IPS-15b (cell line): ENCODE measurements around the gene CFTR.
"Not testable (repeated sequence)": the region's sequence is repeated elsewhere in the genome, so short reads cannot be mapped to it uniquely, and the experiment has no call there.

ENCODE experiments used
- H3K27me3 ChIP-seq: one replicate; pipeline ENCODE4 v1.6.1; 2013; ENCODE audit warnings: low read length; ENCODE audit not compliant: control insufficient read depth, insufficient read depth
- H3K36me3 ChIP-seq: one replicate; pipeline ENCODE4 v1.6.1; 2013; ENCODE audit warnings: low read length; ENCODE audit not compliant: control insufficient read depth, insufficient read depth
- H3K4me1 ChIP-seq: one replicate; pipeline ENCODE4 v1.6.1; 2013; ENCODE audit warnings: mild to moderate bottlenecking, low read length; ENCODE audit not compliant: control insufficient read depth, insufficient read depth
- H3K4me3 ChIP-seq: one replicate; pipeline ENCODE4 v1.5.1; 2013; ENCODE audit warnings: low read depth, low read length
- H3K9ac ChIP-seq: one replicate; pipeline ENCODE4 v1.6.1; 2013; ENCODE audit warnings: low read depth, mild to moderate bottlenecking, low read length
- H3K9me3 ChIP-seq: one replicate; pipeline ENCODE4 v1.6.1; 2013; ENCODE audit warnings: mild to moderate bottlenecking, low read length; ENCODE audit not compliant: control insufficient read depth, insufficient read depth

CFTR gene

DNA sequence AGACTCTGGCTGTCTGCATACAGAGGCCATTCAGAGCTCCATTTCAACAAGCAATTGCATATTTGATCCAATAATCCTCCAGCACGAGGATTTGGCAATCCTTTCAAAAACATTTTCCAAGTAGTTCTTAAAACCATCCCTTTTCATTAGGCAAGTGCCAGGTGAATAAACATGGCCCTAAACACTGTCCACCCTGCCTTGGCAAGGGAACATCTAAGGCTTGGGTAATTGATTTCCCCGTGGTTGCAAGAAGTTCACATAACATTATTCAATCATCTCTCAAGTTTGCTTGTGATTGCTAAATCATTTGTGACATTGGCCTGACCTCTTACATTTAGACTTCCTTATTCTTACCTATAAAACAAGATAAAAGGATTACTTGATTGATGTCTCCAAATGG is 218.2 kb downstream of the CFTR start:
- no peaks in the 10 kb centered on the region for H3K27me3 ChIP-seq
- no peaks in the 10 kb centered on the region for H3K9me3 ChIP-seq
- no peak overlapping the region for H3K4me3 ChIP-seq
- H3K9ac ChIP-seq = no peak overlapping the region
- no peaks in the 10 kb centered on the region for H3K4me1 ChIP-seq
- H3K36me3 ChIP-seq = no peaks in the 10 kb centered on the region

DNA sequence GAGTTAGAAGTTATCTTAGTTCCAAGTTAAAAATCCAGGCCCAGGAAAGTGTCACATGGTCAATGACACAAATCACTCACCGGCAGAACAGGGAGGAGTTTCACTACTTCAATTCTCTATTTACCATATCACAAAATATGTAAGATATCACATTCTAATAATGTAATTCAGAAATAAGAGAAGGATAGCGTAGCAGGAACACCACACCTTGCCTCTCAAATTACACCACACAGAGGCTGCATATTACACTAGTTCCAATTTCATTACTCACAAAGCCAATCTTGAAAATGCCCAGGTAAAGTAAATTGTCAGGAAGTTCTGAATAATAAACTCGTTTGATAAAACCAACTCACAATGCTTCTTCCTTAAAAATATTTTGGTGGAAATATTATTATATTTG is 224.2 kb downstream of the CFTR start:
- Histone ChIP-seq H3K27me3 (no peaks in the 10 kb centered on the region), H3K4me1 (no peaks in the 10 kb centered on the region), H3K9ac (no peak overlapping the region), H3K9me3 (no peaks in the 10 kb centered on the region), H3K36me3 (no peaks in the 10 kb centered on the region), H3K4me3 (no peak overlapping the region)

DNA sequence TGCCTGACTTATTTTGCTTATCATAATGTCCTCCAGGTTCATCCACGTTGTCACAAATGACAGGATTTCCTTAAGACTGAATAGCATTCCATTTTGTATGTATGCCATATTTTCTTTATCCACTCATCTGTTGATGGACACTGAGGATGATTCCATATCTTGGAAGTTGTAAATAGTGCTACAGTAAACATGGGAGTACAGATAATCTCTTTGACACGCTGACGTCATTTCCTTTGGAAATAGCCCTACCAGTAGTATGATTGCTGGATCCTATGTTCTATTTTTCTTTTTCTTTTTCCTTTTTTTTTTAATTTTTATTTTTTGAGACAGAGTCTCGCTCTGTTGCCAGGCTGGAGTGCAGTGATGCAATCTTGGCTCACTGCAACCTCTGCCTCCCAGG is 225.8 kb downstream of the CFTR start:
- no peaks in the 10 kb centered on the region for H3K4me1 ChIP-seq
- no peaks in the 10 kb centered on the region for H3K9me3 ChIP-seq
- no peak overlapping the region for H3K4me3 ChIP-seq
- no peaks in the 10 kb centered on the region for H3K27me3 ChIP-seq
- H3K9ac ChIP-seq = no peak overlapping the region
- H3K36me3 ChIP-seq = no peaks in the 10 kb centered on the region

DNA sequence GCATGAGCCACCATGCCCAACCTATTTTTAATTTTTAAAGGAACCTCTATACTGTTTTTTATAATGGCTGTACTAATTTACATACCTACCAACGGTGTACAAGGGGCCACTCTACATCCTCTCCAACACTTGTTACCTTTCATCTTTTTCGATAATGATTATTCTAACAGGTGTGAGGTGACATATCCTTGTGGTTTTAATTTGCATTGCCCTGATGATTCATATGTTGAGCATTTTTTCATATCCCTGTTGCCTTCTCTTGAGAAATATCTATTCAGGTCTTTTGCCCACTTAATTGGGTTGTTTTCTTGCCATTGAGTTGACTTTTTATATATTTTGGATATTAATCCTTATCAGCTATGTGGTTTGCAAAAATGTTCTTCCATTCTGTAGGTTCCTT is 226.4 kb downstream of the CFTR start:
- no peaks in the 10 kb centered on the region for H3K9me3 ChIP-seq
- no peaks in the 10 kb centered on the region for H3K27me3 ChIP-seq
- H3K4me3 ChIP-seq = no peak overlapping the region
- H3K4me1 ChIP-seq = no peaks in the 10 kb centered on the region
- no peak overlapping the region for H3K9ac ChIP-seq
- H3K36me3 ChIP-seq = no peaks in the 10 kb centered on the region

DNA sequence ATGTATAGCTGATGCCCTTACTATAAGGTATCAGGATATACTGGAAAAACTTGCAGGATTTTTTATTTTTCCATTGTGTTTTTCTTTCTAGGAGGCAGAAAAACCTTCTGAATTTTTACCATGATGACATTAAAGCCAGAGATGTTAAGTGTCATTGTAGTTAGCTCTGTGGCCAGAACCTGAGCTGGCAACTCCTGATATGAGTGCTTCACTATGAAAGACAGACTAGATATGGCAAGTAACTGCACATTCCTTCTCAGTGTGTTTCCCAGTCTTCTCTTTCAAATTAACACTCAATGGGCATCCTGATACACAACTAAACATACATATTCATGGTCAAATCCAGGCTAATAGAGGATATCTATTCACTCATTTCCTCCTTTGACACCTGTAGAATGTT is 227.3 kb downstream of the CFTR start:
- H3K36me3 ChIP-seq = no peaks in the 10 kb centered on the region
- H3K4me1 ChIP-seq = no peaks in the 10 kb centered on the region
- H3K9ac ChIP-seq = no peak overlapping the region
- H3K9me3 ChIP-seq = no peaks in the 10 kb centered on the region
- H3K27me3 ChIP-seq = no peaks in the 10 kb centered on the region
- no peak overlapping the region for H3K4me3 ChIP-seq

DNA sequence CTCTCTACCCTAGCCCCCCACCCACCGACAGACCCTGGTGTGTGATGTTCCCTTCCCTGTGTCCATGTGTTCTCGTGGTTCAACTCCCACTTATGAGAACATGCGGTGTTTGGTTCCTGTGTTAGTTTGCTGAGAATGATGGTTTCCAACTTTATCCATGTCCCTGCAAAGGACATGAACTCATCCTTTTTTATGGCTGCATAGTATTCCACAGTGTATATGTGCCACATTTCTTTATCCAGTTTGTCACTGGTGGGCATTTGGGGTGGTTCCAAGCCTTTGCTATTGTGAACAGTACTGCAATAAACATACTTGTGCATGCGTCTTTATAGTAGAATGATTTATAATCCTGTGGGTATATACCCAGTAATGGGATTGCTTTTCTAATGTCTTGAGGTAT is 228.3 kb downstream of the CFTR start:
- H3K36me3 ChIP-seq, H3K27me3 ChIP-seq, H3K4me1 ChIP-seq, H3K9me3 ChIP-seq, H3K4me3 ChIP-seq, H3K9ac ChIP-seq: not testable (repeated sequence)

DNA sequence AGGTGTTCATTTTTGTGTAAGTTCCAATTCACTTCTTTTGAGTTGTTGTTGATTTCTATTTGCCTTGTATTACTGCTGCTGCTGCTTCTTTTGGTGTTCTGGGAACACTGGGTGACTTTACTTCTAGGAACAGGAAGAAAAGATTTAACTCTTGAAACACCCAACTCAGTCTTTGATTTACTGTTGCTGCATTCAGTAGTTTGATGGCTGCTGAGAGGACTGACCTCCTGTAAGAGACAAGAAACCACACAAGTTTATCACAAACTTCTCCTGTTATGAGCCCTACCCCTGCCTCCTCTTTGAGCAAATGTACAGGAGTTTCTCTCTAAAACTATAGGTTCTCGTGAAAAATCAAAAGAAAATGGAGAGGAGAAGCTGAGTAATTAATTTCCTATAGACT is 231.7 kb downstream of the CFTR start:
- Histone ChIP-seq H3K4me3 (no peak overlapping the region), H3K9ac (no peak overlapping the region), H3K36me3 (peaks cover 3% of the 10 kb centered on the region), H3K27me3 (no peaks in the 10 kb centered on the region), H3K9me3 (no peaks in the 10 kb centered on the region), H3K4me1 (no peaks in the 10 kb centered on the region)

DNA sequence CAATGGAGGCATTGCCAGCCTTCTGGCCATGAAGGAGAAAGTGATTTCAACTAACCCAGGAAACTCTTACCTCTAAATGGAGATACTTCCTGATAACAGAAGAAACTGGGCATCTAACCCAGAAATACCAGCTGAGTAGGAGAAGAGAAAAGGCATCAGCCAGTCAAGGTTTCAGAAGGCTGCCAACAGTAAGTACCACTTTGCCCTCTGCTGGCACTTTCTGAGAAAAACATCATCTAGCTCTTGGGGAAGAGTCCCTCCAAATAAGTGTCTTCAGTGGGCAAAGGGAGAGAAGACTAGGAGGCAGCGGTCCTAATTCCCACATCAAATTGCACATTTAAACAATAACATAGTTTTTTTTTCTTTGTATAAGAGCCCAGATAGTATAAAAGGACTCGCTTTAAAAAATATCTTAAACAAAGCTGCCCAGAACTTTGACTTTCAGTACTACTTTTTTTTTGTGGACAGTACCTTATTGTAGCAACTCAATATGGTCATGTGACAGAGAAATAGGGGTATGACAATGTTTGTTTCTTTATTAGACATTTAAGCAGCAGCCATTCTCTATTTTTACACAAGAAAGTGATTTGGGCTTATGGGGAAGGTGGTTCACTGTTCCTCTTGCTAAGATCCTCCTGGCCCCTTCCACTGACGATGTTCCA is 236.1 kb downstream of the CFTR start:
- H3K9me3 ChIP-seq = no peaks in the 10 kb centered on the region
- H3K4me1 ChIP-seq = no peaks in the 10 kb centered on the region
- H3K36me3 ChIP-seq = peaks cover 6% of the 10 kb centered on the region
- H3K27me3 ChIP-seq = no peaks in the 10 kb centered on the region
- no peak overlapping the region for H3K9ac ChIP-seq
- no peak overlapping the region for H3K4me3 ChIP-seq

DNA sequence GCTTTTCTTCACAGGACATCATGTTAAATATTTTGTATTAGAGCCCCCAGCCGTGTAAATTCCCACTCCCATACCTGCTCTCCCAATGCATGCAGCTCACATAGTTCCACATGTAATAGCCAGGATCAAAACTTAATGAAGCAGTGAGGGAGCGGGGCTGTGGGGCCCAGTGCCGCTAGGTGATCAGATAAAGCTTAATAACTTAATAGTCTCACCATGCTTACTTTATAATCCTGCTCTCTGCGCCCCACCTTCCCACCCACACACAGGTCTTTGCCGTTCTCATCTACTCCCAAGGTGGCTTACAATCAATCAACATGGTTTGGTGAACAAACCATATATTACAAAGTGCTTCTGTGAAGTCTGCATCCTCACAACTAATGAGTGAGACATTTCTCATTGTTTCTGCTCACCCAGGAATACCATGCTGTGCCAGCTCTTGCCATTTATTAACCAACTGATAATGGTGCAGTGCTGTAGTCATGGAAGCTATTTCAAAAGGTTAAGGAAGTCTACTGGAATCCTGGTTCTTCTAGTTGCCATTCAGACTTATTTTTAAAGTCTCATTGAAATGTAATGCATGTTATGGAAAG is 237.0 kb downstream of the CFTR start:
- H3K9me3 ChIP-seq = no peaks in the 10 kb centered on the region
- no peaks in the 10 kb centered on the region for H3K4me1 ChIP-seq
- no peak overlapping the region for H3K4me3 ChIP-seq
- no peaks in the 10 kb centered on the region for H3K27me3 ChIP-seq
- no peak overlapping the region for H3K9ac ChIP-seq
- peaks cover 6% of the 10 kb centered on the region for H3K36me3 ChIP-seq

DNA sequence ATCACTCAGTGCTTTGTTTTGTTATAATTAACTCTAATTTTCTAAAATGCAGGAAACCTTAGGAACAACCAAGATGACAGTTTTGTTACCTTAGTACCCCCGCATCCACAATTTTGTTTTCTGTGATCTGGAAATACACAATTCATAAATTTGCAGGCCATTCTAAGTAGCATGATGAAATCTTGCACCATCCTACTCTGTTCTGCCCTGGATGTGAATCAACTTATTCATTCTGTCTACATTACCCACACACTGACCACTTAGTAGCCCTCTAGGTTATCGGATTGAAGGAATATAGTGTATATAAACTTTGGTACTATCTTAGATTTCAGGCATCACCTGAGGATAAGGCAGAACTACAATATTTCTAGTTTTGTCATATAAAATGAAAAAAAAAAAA is 237.5 kb downstream of the CFTR start:
- no peak overlapping the region for H3K4me3 ChIP-seq
- no peaks in the 10 kb centered on the region for H3K9me3 ChIP-seq
- H3K36me3 ChIP-seq = peaks cover 6% of the 10 kb centered on the region
- no peaks in the 10 kb centered on the region for H3K4me1 ChIP-seq
- no peaks in the 10 kb centered on the region for H3K27me3 ChIP-seq
- no peak overlapping the region for H3K9ac ChIP-seq
